Parathyroid adenoma (tissue), 2 donors: ENCODE data around the gene IL1RAPL2.
"Not testable (repeated sequence)": the region's sequence is repeated elsewhere in the genome, so short reads cannot be mapped to it uniquely, and the experiment has no call there.

Source experiments
- H2AFZ ChIP-seq: fragments of 300-600 bp; sonication (generic); one replicate; pipeline ENCODE4 v1.7.0; 2017; ENCODE audit warnings: antibody characterized with exemption, mild to moderate bottlenecking
- H3K27ac ChIP-seq: fragments of 300-600 bp; sonication (generic); one replicate; pipeline ENCODE4 v1.7.0; 2017
- H3K27me3 ChIP-seq: fragments of 300-600 bp; sonication (generic); one replicate; pipeline ENCODE4 v1.7.0; 2017; ENCODE audit warnings: low read length; ENCODE audit not compliant: control insufficient read depth, insufficient read depth
- H3K36me3 ChIP-seq: fragments of 300-600 bp; sonication (generic); one replicate; pipeline ENCODE4 v1.7.0; 2017; ENCODE audit warnings: low read length; ENCODE audit not compliant: control insufficient read depth, insufficient read depth
- H3K4me1 ChIP-seq: fragments of 300-600 bp; sonication (generic); one replicate; pipeline ENCODE4 v1.7.0; 2017; ENCODE audit warnings: control low read depth
- H3K4me2 ChIP-seq: fragments of 300-600 bp; sonication (generic); one replicate; pipeline ENCODE4 v1.7.0; 2017; ENCODE audit warnings: low read length
- H3K4me3 ChIP-seq: fragments of 300-600 bp; sonication (generic); one replicate; pipeline ENCODE4 v1.7.0; 2017; ENCODE audit warnings: low read depth, low read length
- H3K79me2 ChIP-seq: fragments of 300-600 bp; sonication (generic); one replicate; pipeline ENCODE4 v1.7.0; 2017; ENCODE audit warnings: control low read depth
- H3K9ac ChIP-seq: fragments of 300-600 bp; sonication (generic); one replicate; pipeline ENCODE4 v1.7.0; 2017; ENCODE audit warnings: mild to moderate bottlenecking
- H3K9me3 ChIP-seq: fragments of 300-600 bp; sonication (generic); one replicate; pipeline ENCODE4 v1.7.0; 2017; ENCODE audit warnings: low read length; ENCODE audit not compliant: control insufficient read depth
- TF ChIP-seq, protein P1 (sequence below): fragments of 300-600 bp; sonication (generic); IDR thresholded peaks from one replicate; pipeline ENCODE4 v1.7.0; 2017; ENCODE audit warnings: antibody characterized with exemption, mild to moderate bottlenecking
- donor health status: primary hyperparathyroidism.

IL1RAPL2 gene

GRCh38 chrX:104902070-104902469 lies 336.1 kb downstream of the IL1RAPL2 start:
- H3K4me1 ChIP-seq, result no peaks in the 10 kb centered on the region
- H3K4me3 ChIP-seq, result no peak overlapping the region
- no peaks in the 10 kb centered on the region for H3K9me3 ChIP-seq
- H3K9ac ChIP-seq, result no peak overlapping the region
- H3K27me3 ChIP-seq, result no peaks in the 10 kb centered on the region
- no peak overlapping the region for H3K4me2 ChIP-seq
- no peaks in the 10 kb centered on the region for H3K79me2 ChIP-seq
- no peak overlapping the region for H2AFZ ChIP-seq
- H3K27ac ChIP-seq, result no peak overlapping the region
- H3K36me3 ChIP-seq, result no peaks in the 10 kb centered on the region
- TF ChIP-seq, protein P1, sequence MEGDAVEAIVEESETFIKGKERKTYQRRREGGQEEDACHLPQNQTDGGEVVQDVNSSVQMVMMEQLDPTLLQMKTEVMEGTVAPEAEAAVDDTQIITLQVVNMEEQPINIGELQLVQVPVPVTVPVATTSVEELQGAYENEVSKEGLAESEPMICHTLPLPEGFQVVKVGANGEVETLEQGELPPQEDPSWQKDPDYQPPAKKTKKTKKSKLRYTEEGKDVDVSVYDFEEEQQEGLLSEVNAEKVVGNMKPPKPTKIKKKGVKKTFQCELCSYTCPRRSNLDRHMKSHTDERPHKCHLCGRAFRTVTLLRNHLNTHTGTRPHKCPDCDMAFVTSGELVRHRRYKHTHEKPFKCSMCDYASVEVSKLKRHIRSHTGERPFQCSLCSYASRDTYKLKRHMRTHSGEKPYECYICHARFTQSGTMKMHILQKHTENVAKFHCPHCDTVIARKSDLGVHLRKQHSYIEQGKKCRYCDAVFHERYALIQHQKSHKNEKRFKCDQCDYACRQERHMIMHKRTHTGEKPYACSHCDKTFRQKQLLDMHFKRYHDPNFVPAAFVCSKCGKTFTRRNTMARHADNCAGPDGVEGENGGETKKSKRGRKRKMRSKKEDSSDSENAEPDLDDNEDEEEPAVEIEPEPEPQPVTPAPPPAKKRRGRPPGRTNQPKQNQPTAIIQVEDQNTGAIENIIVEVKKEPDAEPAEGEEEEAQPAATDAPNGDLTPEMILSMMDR, result no peak

DNA sequence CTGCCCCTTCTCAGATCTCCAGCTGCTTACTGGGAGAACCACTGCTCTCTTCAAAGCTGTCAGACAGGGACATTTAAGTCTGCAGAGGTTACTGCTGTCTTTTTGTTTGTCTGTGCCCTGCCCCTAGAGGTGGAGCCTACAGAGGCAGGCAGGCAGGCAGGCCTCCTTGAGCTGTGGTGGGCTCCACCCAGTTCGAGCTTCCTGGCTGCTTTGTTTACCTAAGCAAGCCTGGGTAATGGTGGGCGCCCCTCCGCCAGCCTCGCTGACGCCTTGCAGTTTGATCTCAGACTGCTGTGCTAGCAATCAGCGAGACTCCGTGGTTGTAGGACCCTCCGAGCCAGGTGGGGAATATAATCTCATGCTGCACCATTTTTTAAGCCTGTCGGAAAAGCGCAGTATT lies 343.7 kb downstream of the IL1RAPL2 start:
- H2AFZ ChIP-seq, result peak overlapping the region; percentile 86
- not testable (repeated sequence) for H3K4me2 ChIP-seq, H3K4me1 ChIP-seq, H3K36me3 ChIP-seq, H3K27me3 ChIP-seq, H3K9ac ChIP-seq, H3K9me3 ChIP-seq, H3K79me2 ChIP-seq
- peak overlapping the region; percentile 15 for H3K4me3 ChIP-seq
- H3K27ac ChIP-seq, result peak overlapping the region; percentile 63

DNA sequence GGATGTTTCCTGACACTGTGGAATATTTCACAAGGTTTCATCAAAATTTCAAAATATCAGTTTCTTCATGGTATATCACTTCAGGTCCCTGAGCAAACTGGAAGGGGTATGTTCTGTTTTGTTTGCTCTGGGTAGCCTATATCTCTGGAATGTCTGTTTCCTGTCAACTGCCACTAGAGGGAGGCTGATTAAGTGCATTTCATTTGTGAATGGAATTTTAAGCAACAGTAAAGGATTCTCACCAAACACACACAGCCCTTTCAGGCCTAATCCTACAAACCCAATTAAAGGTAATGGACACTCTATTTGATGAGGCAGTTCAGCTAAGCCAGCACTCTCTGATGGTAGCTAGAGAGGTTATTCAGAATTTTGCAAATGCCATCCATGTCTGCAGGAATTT lies 347.3 kb downstream of the IL1RAPL2 start:
- H3K4me3 ChIP-seq, result no peak overlapping the region
- no peaks in the 10 kb centered on the region for H3K79me2 ChIP-seq
- TF ChIP-seq, protein P1, result peak; percentile 18
- no peak overlapping the region for H3K4me2 ChIP-seq
- H3K27ac ChIP-seq, result no peak overlapping the region
- no peaks in the 10 kb centered on the region for H3K36me3 ChIP-seq
- no peak overlapping the region for H3K9ac ChIP-seq
- no peak overlapping the region for H2AFZ ChIP-seq
- H3K4me1 ChIP-seq, result no peaks in the 10 kb centered on the region
- no peaks in the 10 kb centered on the region for H3K9me3 ChIP-seq
- H3K27me3 ChIP-seq, result no peaks in the 10 kb centered on the region

- not testable (repeated sequence) for H2AFZ ChIP-seq, H3K27ac ChIP-seq, H3K27me3 ChIP-seq, H3K79me2 ChIP-seq, H3K4me2 ChIP-seq, H3K4me3 ChIP-seq, H3K9me3 ChIP-seq, H3K4me1 ChIP-seq, H3K36me3 ChIP-seq, H3K9ac ChIP-seq
Measured at GRCh38 chrX:104914686-104915085, 348.7 kb downstream of the IL1RAPL2 start.

GRCh38 chrX:104918122-104918521 lies 352.1 kb downstream of the IL1RAPL2 start:
- H3K4me2 ChIP-seq, result no peak overlapping the region
- H2AFZ ChIP-seq, result no peak overlapping the region
- H3K27me3 ChIP-seq, result no peaks in the 10 kb centered on the region
- H3K4me3 ChIP-seq, result no peak overlapping the region
- H3K4me1 ChIP-seq, result no peaks in the 10 kb centered on the region
- no peak overlapping the region for H3K27ac ChIP-seq
- H3K79me2 ChIP-seq, result no peaks in the 10 kb centered on the region
- H3K9me3 ChIP-seq, result no peaks in the 10 kb centered on the region
- H3K36me3 ChIP-seq, result no peaks in the 10 kb centered on the region
- TF ChIP-seq, protein P1, result no peak
- H3K9ac ChIP-seq, result no peak overlapping the region

DNA sequence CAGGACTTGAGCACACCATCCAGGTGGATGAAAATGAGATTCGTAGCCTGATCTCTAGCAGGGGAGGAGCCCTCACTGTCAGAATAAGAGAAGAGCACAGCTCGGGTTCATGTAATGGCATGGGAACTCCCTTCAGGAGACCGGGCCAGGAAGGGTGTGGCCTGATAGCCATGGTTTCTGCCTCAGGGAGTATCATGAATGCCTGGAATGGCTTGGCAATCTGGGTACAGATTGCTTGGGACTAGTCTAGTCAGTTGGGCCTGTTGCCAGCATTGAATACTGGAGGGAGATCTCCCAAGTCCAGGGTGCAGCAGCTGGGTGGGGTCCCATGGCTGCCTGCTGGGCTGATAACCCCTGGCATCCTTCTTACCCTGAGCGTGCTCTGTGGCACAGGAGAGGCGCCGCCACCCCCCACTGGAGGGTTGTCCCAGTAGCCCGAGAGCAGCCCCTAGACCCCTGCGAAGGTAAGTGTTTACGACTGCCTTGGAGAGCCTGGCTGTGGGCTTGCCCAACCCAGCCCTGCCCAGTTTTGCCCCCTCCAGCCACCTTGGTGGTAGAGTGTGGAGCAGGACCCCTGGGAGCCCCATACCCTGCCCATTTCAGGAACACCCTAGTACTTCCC lies 355.7 kb downstream of the IL1RAPL2 start:
- Histone ChIP-seq H3K27ac (no peak overlapping the region), H3K36me3 (no peaks in the 10 kb centered on the region), H3K27me3 (no peaks in the 10 kb centered on the region), H3K79me2 (no peaks in the 10 kb centered on the region), H3K9me3 (no peaks in the 10 kb centered on the region), H3K4me3 (no peak overlapping the region), H3K4me1 (no peaks in the 10 kb centered on the region), H2AFZ (no peak overlapping the region), H3K9ac (no peak overlapping the region), H3K4me2 (no peak overlapping the region)
- TF ChIP-seq, protein P1, result no peak
